MCF 10A (cell line): ENCODE data around the gene UQCC2. TPM values are rescaled to one million over a fixed set of nuclear protein-coding genes. Genes with fewer than 3 reads are reported as not detected.

Experiments used
- BruUV-seq: library from RNA; stranded (reverse); fragments of 400-500 nt; replicated peaks from 2 replicates; lab custom pipeline; 2021; lab: Mats Ljungman, UMichigan
- CTCF ChIA-PET: fragments of 300-600 bp; sonication (Branson Sonifier 250); formaldehyde crosslinking; extraction: SDS; loops from one replicate; lab custom pipeline; 2021; ENCODE audit warnings: antibody characterized with exemption, inconsistent platforms; lab: Yijun Ruan, JAX
- POLR2A ChIA-PET: fragments of 300-600, 350-650 bp; sonication (Branson Sonifier 250); formaldehyde crosslinking; extraction: SDS; loops from one replicate; lab custom pipeline; 2020; ENCODE audit warnings: antibody characterized with exemption, inconsistent platforms; lab: Yijun Ruan, JAX
- DNase-seq: peaks from one replicate; pipeline ENCODE4 v3.0.0-alpha.2; 2018; ENCODE audit not compliant: unreplicated experiment
- H3K27ac Mint-ChIP-seq: one replicate; pipeline ENCODE4 v1.8.0; 2022; ENCODE audit warnings: mild to moderate bottlenecking, low read depth, mixed read lengths; ENCODE audit not compliant: unreplicated experiment
- H3K27me3 Mint-ChIP-seq: one replicate; pipeline ENCODE4 v1.8.0; 2022; ENCODE audit warnings: mixed read lengths; ENCODE audit not compliant: insufficient read depth, unreplicated experiment
- H3K36me3 Mint-ChIP-seq: one replicate; pipeline ENCODE4 v1.8.0; 2022; ENCODE audit warnings: mild to moderate bottlenecking, moderate library complexity, mixed read lengths; ENCODE audit not compliant: insufficient read depth, unreplicated experiment
- H3K4me1 Mint-ChIP-seq: one replicate; pipeline ENCODE4 v1.8.0; 2022; ENCODE audit warnings: mixed read lengths; ENCODE audit not compliant: insufficient read depth, unreplicated experiment
- H3K4me3 Mint-ChIP-seq: one replicate; pipeline ENCODE4 v1.8.0; 2022; ENCODE audit warnings: mild to moderate bottlenecking, moderate library complexity, mixed read lengths; ENCODE audit not compliant: unreplicated experiment
- H3K9me3 Mint-ChIP-seq: one replicate; pipeline ENCODE4 v1.8.0; 2022; ENCODE audit warnings: mixed read lengths; ENCODE audit not compliant: unreplicated experiment
- CTCF ChIP-seq: fragments of 200-600 bp; IDR thresholded peaks from one replicate; pipeline ENCODE4 v1.8.0; 2022; ENCODE audit warnings: antibody characterized with exemption, mild to moderate bottlenecking; ENCODE audit not compliant: unreplicated experiment
- intact Hi-C: fragments of 100-400 bp; cut with micrococcal nuclease; formaldehyde crosslinking; loops from 2 replicates; pipeline ENCODE4 v1.14.1; 2022
- total RNA-seq: library from RNA; stranded (reverse); gene quantifications from 2 replicates; pipeline ENCODE4 v1.2.3, GENCODE V29; 2022

The UQCC2 gene
- total RNA-seq, 1 experiment from 2014 or later, result 122 TPM

GRCh38 chr6:33710296-33711121 is 991 bp downstream of the UQCC2 start:
- Mint-ChIP-seq H3K36me3 (peaks cover 38% of the 10 kb centered on the region), H3K4me3 (peak overlapping the region; percentile 99), H3K27me3 (no peaks in the 10 kb centered on the region), H3K4me1 (peaks cover 26% of the 10 kb centered on the region), H3K27ac (no peak overlapping the region), H3K9me3 (no peaks in the 10 kb centered on the region)
- no peak for TF ChIP-seq CTCF
- intact Hi-C loops, result loop anchor here (1.0 kb wide), 1 partner anchor 52 kb away; no protein-coding TSS in a partner anchor
- CTCF ChIA-PET, result interaction anchor here (0.5 to 7.9 kb wide), 26 partner anchors 8 to 448 kb away, joined by 3 to 115 read pairs (median 8); partner anchors contain the start of gene IP6K3
- DNase-seq, result no peak
- POLR2A ChIA-PET, result interaction anchor here (0.5 to 2.1 kb wide), 19 partner anchors 13 to 417 kb away, joined by 3 to 29 read pairs (median 4); no protein-coding TSS in a partner anchor
- no TSS peak for BruUV-seq

- no peak for DNase-seq
- ChIA-PET CTCF (interaction anchor here (0.7 to 2.4 kb wide), 8 partner anchors 9 to 454 kb away, joined by 3 to 22 read pairs (median 8); no protein-coding TSS in a partner anchor), POLR2A (no interaction called here)
- no peak for TF ChIP-seq CTCF
- Mint-ChIP-seq H3K27me3 (no peaks in the 10 kb centered on the region), H3K4me3 (peak overlapping the region; percentile 31), H3K9me3 (no peaks in the 10 kb centered on the region), H3K27ac (no peak overlapping the region), H3K4me1 (peaks cover 26% of the 10 kb centered on the region), H3K36me3 (peaks cover 38% of the 10 kb centered on the region)
- BruUV-seq, result no TSS peak
- intact Hi-C loops, result loop anchor here (10.0 kb wide), 1 partner anchor 285 kb away; the partner anchor contains the start of gene SYNGAP1
Measured at GRCh38 chr6:33709605-33710295, 1.8 kb downstream of the UQCC2 start.

GRCh38 chr6:33708516-33709204 is 2.8 kb downstream of the UQCC2 start:
- no peak overlapping the region for H3K27ac Mint-ChIP-seq
- H3K4me3 Mint-ChIP-seq, result no peak overlapping the region
- BruUV-seq, result no TSS peak
- TF ChIP-seq CTCF, result no peak
- H3K4me1 Mint-ChIP-seq, result peaks cover 26% of the 10 kb centered on the region
- H3K9me3 Mint-ChIP-seq, result no peaks in the 10 kb centered on the region
- H3K36me3 Mint-ChIP-seq, result peaks cover 44% of the 10 kb centered on the region
- POLR2A ChIA-PET, result interaction anchor here (0.8 to 1.8 kb wide), 2 partner anchors 12 to 36 kb away, joined by 3 to 6 read pairs; no protein-coding TSS in a partner anchor
- intact Hi-C loops, result loop anchor here (10.0 kb wide), 1 partner anchor 284 kb away; the partner anchor contains the start of gene SYNGAP1
- CTCF ChIA-PET, result interaction anchor here (0.6 to 1.5 kb wide), 9 partner anchors 8 to 436 kb away, joined by 3 to 8 read pairs (median 4); no protein-coding TSS in a partner anchor
- no peaks in the 10 kb centered on the region for H3K27me3 Mint-ChIP-seq
- DNase-seq, result no peak
